ENCODE data around the gene TCEAL3. TPM values are rescaled to one million over a fixed set of nuclear protein-coding genes. Genes with fewer than 3 reads are reported as not detected.

TCEAL3 gene
- total and polyA plus RNA-seq, 9 of the 15 experiments (the other 6 are each of a cell fraction or from before 2014, with no cell fraction given), result not detected

GRCh38 chrX:103628386-103629317 lies 20.9 kb downstream of the TCEAL3 start, which contains the start of gene TCEAL1 (continued):
- TF ChIP-seq ZFP1 (CRISPR knock-in tag; IDR thresholded peaks at IDR 0.05) (no peak), FIP1L1 (IDR thresholded peaks at IDR 0.05; ENCODE audit: low read depth, low read length, poor library complexity, severe bottlenecking) (no peak), ZNF518B (CRISPR knock-in tag; IDR thresholded peaks at IDR 0.05) (no peak), SMARCB1 (IDR thresholded peaks at IDR 0.05; ENCODE audit: insufficient read length, low read depth) (no peak), HCFC1 (IDR thresholded peaks at IDR 0.05; ENCODE audit: low read depth, low read length) (no peak), BMI1 (IDR thresholded peaks at IDR 0.05; ENCODE audit: low read length) (no peak), ZBTB1 (CRISPR knock-in tag; IDR thresholded peaks at IDR 0.05; ENCODE audit: borderline replicate concordance, low read depth) (no peak), ZBTB5 (IDR thresholded peaks at IDR 0.05) (no peak), PPARD (CRISPR knock-in tag; IDR thresholded peaks at IDR 0.05) (no peak), NELFE (IDR thresholded peaks at IDR 0.05; ENCODE audit: insufficient read depth, insufficient read length) (no peak), DDX20 (tag; IDR thresholded peaks at IDR 0.05; ENCODE audit: low read depth) (no peak), ATF1 (CRISPR knock-in tag; IDR thresholded peaks at IDR 0.05) (no peak), ATF1 (tag; IDR thresholded peaks at IDR 0.05) (peak; percentile 35; the same call in 1 of the 2 replicates), CHCHD3 (CRISPR knock-in tag; IDR thresholded peaks at IDR 0.05) (no peak), ETV6 (IDR thresholded peaks at IDR 0.05; ENCODE audit: borderline replicate concordance in 1 of 2, low read depth in 2 of 2, low read length in 1 of 2) (no peak), ETV6 (CRISPR knock-in tag; IDR thresholded peaks at IDR 0.05; ENCODE audit: borderline replicate concordance) (no peak), ZNF785 (CRISPR knock-in tag; IDR thresholded peaks at IDR 0.05) (no peak), BACH1 (tag; IDR thresholded peaks at IDR 0.05) (no peak), ARID2 (IDR thresholded peaks at IDR 0.05) (no peak)
- TF ChIP-seq, protein P1, sequence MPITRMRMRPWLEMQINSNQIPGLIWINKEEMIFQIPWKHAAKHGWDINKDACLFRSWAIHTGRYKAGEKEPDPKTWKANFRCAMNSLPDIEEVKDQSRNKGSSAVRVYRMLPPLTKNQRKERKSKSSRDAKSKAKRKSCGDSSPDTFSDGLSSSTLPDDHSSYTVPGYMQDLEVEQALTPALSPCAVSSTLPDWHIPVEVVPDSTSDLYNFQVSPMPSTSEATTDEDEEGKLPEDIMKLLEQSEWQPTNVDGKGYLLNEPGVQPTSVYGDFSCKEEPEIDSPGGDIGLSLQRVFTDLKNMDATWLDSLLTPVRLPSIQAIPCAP (CRISPR knock-in tag; IDR thresholded peaks at IDR 0.05; ENCODE audit: borderline replicate concordance), result no peak
- TF ChIP-seq, protein P2, sequence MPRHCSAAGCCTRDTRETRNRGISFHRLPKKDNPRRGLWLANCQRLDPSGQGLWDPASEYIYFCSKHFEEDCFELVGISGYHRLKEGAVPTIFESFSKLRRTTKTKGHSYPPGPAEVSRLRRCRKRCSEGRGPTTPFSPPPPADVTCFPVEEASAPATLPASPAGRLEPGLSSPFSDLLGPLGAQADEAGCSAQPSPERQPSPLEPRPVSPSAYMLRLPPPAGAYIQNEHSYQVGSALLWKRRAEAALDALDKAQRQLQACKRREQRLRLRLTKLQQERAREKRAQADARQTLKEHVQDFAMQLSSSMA (CRISPR knock-in tag; IDR thresholded peaks at IDR 0.05), result no peak
